ENCODE results near the gene MEN1.

MEN1 gene

GRCh38 chr11:64760759-64761420 lies 49.5 kb downstream of the MEN1 start:
- no peak for DNase-seq

GRCh38 chr11:64759722-64760719 lies 50.3 kb downstream of the MEN1 start, which contains the start of gene PYGM:
Gene PYGM (minus strand): TSS chr11:64759974. CDS start chr11:64759898, 76 bp downstream.
- DNase-seq, result no peak

- DNase-seq, result no peak
Observed at GRCh38 chr11:64759131-64759721, 51.1 kb downstream of the MEN1 start.

- no peak for DNase-seq
Observed at GRCh38 chr11:64758330-64759079, 51.8 kb downstream of the MEN1 start.

- DNase-seq, result no peak
Observed at GRCh38 chr11:64757549-64758329, 52.6 kb downstream of the MEN1 start.

- DNase-seq, result no peak
Observed at GRCh38 chr11:64755681-64756361, 54.5 kb downstream of the MEN1 start.

GRCh38 chr11:64754919-64755662 lies 55.3 kb downstream of the MEN1 start:
- DNase-seq, result no peak

- no peak for DNase-seq
Observed at GRCh38 chr11:64754124-64754918, 56.0 kb downstream of the MEN1 start.

Measured in SW 1271 (cell line).